ENCODE data around the gene PAMR1.

GRCh38 chr11:35516403-35516802, 9.0 kb downstream of the PAMR1 start:
- TF ChIP-seq POLR2AphosphoS5 (IDR thresholded peaks at IDR 0.05; ENCODE audit: low read depth, low read length) = no peak
- no peak for TF ChIP-seq TAF1 (IDR thresholded peaks at IDR 0.05; ENCODE audit: borderline replicate concordance, insufficient read depth, low read length)

Measured in PFSK-1 (cell line).